Hepatic stellate cell (primary cell): Measurements from ENCODE around the gene ABCC1.
"Not testable (repeated sequence)": the region's sequence is repeated elsewhere in the genome, so short reads cannot be mapped to it uniquely, and the experiment has no call there.

Experiments used
- DNase-seq: peaks from one replicate; pipeline ENCODE4 v3.0.0; 2011; ENCODE audit warnings: low spot score

ABCC1 gene

GRCh38 chr16:16189842-16190241 lies 240.4 kb downstream of the ABCC1 start:
- no peak for DNase-seq

GRCh38 chr16:16190546-16190945 lies 241.1 kb downstream of the ABCC1 start:
- DNase-seq: no peak

- DNase-seq: not testable (repeated sequence)
Measured at GRCh38 chr16:16190966-16191365, 241.6 kb downstream of the ABCC1 start.

- DNase-seq: no peak
Measured at GRCh38 chr16:16191493-16192167, 242.2 kb downstream of the ABCC1 start.
